ENCODE results near the gene TMEM108.
A peak's percentile ranks its signal among the peaks of the same experiment; 100 is the strongest.

TMEM108 gene

DNA sequence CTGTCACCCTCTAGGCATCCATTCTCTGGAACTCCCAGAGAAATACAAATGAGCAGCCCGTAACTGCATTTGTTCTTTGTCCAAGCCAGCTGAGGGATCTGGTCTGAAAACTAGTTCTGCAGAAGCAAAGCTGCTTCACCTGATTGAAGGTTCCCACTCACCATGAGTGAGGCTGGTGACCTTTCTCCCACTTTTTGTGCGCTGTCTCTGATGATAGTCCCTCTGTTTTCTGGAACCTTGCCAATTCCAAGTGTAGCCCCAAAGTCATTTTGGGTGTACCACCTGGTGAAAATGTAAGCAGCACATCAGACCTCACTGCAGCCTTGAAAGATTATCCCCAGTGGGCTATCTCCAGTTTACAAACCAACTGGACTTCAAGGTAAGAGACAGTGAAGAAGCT, 322.3 kb downstream of the TMEM108 start:
- DNase-seq (ENCODE audit: low read depth), result no peak

DNA sequence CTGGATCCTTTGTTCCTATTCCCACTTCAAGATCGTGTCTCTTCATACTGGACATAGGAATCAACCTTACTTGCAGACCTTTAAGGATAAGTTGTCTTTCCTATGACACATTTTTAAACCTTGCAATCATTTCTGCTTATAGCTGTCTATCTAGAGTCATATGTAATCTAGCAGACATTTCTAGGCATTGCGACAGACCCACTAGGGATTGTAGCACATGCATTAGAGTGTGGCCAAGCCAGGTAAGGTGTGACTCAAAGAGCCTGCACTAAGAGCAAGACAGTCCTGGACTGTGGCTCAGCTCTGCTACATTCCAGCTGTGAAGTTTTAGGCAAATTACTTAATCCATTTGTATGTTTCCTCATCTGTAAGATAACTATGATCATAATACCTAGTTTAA, 322.8 kb downstream of the TMEM108 start:
- DNase-seq (ENCODE audit: low read depth), result no peak

DNA sequence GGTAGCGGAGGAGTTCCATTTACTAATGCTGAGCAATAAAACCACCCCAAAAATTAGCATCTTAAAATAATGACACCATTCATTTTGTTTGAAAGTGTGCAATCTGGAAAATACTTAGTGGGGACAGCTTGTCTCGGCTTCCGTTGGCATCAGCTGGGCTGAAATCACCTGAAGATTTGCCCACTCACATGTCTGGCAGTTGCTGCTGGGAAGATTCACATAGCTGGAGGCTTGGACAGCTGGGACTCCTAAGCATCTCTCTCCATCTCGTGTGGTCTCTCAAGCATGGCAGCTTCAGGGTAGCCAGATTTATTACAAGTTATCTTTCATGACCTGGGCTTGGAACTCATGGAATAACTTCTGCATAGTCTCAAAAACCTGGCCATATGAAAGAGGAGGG, 323.2 kb downstream of the TMEM108 start:
- no peak for DNase-seq (ENCODE audit: low read depth)

DNA sequence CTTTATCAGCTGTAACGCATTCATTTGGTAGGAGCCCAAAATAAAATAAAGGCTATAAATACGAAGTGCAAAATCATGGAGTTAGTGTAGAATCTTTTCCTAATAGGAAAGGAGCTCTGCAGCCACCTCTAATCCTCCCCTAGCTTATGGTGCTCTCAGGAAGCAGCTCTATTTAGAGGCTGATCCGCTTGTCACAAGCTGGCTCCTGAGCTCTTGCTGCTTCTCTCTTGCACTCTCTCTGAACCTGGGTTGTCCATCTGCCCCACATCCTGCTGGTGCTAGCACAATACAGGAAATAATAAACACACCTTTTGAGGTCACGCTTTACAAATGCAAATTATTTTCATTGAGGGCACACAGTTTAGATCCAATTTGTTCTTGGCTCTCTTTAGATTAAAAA, 324.3 kb downstream of the TMEM108 start:
- DNase-seq (ENCODE audit: low read depth), result no peak

DNA sequence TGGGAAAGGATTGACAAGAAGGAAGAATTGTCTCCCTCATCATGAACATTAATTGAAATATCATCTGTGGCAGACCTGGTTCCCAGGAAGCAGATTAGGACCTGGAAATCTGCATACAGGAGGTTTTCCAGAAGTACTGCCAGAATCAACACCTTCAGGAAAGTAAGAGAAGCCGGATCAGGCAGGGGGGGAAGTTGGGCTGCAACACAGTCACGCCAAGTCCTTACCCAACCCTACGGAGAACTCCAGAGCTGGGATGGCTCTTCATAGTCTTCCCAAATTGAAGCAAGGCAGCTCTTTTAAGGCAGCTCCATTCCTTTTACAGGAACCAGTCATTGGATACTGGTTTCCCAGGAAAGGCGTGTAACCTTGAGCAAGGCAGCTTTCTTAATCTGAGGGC, 326.5 kb downstream of the TMEM108 start:
- DNase-seq (ENCODE audit: low read depth), result no peak

DNA sequence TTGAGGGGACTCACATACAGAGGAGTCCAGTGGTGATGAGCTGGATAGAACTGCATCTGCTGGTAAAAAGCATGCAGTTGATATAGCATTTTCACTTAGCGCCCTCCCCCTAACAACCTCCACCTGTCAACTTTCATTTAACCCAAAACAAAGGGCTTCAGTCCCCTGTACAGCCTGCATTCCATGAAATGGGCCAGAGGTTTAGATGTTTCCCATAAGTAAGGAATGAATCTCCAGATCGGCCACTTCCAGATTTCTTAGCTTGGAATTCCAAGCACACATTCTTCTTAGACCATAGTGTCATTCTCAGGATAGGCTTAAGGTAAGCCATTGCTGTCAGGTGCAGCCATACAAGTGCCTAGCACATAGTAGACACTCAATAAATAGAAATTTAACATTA, 328.7 kb downstream of the TMEM108 start:
- DNase-seq (ENCODE audit: low read depth), result no peak

DNA sequence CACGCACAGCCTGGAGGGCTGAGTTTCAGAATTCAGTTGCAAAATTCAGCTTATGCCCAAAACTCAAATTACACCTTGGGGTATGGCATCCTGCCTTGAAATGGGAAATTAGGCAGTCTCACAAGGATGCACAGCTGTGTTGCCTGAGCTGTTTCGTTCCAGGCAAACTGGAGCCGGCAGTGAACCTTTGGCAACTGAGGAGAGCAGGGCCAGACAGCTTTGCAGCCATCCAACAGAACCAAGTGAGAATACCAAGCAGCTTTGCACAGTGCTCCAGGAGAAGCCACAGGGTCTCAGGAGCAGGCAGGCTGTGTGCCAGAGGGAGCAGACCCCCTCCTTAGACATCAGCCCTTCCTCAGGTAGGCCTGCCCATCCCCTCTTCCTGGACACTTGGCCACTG, 329.2 kb downstream of the TMEM108 start:
- DNase-seq (ENCODE audit: low read depth), result no peak

DNA sequence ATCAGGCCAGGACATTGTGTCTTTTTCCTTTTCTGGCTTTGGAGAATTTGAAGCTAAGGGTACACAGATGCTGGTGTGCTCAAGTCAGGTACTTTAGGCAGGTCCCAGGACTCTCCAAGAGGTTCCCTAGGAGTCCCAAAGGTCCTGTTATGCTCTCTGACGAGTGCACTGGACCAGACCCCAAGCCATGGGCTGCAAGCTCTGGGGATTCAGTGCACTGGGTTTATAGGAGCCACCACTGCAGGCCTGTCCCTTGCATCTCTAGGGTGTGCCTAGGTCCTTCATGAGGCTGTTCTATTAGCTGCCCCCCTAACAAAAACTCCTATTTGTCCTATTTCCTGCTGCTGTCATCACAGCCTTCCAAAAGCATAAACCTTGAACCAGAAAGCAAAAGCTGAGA, 329.8 kb downstream of the TMEM108 start:
- no peak for DNase-seq (ENCODE audit: low read depth)

DNA sequence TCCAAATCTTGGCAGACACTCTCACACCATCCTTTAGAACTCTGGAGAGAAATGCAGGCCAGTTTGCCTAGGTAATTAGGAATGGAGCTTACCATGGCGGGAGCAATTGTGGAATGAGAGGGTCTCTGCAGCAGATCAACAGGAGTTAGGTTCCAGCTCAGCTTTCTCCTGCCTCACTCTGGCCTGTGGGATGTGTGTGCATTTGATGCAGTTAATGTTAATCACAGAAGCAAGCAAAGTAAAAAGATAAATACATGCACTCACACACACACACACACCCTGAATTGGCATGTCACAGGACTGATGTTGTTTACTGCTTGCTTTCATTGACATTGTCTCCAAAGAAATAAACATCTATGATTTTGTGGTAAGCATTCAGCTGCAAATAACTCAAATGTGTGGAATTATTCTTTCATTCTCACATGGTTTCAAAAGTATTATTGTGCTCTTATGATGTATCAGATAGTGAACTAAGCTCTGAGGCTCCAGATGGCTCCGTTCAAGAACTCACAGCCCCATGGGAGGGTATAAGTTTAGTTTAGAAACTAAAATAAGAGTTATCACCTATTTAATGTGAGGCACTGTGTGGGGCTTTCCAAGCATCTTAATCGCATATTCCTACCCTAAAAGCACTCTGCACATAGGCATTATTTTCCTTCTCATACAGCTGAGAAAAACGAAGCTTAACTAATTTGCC, 330.3 kb downstream of the TMEM108 start:
- no peak for DNase-seq (ENCODE audit: low read depth)

DNA sequence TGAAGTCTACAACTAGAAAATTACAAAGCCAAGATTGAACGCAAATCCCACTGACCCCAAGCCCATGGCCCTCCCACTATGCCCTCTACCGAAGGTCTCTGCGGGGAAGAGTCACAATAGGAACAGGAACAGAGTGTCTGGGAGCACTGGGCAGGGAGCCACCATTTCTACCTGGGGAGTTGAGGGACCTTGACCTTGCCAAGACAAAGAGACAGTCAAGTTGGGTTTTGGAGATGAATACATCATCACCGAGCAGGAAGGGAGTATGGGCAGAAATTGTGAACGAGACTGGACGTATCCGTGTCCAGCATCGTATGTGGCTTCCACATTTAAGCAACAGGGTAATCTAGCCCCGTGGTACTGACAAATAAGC, 330.9 kb downstream of the TMEM108 start:
- DNase-seq (ENCODE audit: low read depth), result no peak

DNA sequence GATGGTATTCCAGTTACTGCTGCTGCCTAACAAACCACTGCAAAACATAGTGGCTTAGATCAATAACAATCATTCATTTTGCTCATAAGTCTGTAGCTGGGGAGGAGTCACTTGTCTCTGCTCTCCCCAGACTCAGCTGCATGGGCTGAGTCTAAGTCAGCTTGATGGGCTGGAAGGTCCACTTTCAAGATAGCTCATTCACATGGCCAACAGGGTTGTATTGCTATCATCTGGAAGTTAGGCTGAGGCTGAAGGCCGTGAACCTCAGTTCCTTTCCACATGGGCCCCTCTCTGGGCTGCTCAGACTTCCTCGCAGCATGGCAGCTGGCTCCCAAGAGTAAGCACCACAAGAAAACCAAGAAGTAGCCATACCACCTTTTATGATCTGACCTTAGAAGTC, 333.0 kb downstream of the TMEM108 start:
- no peak for DNase-seq (ENCODE audit: low read depth)

DNA sequence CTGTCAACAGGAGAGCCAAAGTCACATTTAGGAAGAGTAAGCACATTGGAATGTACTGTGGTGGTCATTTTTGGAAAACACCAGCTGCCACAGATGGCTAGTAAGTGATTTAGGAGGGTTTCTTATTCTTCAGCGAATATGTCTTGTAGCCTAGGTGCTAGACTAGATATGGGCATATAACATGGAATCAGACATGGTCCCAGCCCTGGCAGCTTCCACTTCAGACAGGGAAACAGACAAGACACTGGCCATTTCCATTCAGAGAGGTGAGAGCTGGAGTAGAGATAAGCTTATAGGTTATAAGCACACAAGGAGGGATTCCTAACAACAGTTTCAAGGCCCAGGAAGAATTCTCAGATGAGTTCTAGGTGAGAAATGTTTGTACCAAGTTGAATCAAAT, 333.5 kb downstream of the TMEM108 start:
- no peak for DNase-seq (ENCODE audit: low read depth)

DNA sequence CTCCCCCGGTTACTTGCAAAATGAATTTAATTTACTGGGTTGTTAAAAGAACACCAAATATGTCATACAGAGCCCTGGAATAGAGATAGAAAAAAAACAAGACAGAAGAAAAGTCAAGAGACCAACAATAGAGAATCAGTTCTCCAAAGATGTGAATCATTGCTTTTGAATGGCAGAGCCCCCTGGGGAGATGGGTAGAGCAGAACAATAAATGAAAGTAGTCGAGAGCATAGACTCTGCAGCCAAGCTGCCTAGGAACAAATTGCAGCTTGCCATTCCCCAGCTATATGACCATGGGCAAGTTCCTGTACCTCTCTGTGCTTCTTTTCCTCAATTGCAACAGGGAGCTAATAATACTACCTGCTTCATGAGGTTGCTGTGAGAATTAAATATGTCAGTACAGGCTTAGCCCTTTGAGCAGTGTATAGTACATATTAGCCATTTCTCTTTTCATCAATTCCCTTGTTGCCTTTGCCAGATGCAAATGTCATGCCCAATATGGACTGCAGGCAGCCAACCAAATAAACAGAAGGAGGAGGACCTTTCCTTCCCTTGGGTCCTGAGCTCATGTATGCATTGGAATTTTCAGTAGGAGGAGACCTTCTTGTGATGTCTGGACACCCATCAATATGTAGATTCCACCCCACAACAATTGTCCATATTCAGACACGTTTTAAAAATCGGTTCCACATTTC, 336.7 kb downstream of the TMEM108 start:
- peak; percentile 9 for DNase-seq (ENCODE audit: low read depth)

DNA sequence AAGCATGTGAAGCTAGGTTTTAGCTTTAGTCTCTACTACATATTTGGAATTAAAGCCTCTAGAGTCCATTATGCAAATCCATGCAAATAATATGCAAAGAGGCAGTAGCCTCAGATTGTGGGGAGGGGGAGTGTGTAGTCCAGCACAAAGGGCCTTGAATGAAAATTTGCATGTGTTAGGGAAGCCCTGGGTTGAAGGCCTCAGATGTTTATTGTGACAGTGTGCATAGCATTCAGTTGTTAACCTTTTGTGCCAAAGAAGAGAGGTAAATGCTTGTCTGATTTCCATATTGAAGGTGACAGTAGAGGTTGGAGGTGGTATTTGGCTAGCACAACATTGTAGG, 337.2 kb downstream of the TMEM108 start:
- no peak for DNase-seq (ENCODE audit: low read depth)

DNA sequence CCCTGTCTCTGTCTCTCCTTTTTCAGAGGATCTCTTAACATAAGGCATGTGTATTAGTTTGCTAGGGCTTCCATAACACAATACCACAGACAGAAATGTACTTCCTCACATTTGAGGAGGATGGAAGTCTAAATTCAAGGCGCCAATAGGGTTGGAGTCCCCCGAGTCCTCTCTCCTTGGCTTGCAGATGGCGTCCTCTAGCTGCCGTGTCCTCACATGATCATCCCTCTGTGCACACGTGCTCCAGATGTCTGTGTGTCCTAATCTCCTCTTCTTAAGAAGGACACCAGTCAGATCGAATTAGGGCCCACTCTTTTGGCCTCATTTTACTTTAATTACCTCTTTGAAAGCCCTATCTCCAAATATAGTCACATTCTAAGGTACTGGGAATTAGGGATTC, 338.6 kb downstream of the TMEM108 start:
- DNase-seq (ENCODE audit: low read depth), result no peak

DNA sequence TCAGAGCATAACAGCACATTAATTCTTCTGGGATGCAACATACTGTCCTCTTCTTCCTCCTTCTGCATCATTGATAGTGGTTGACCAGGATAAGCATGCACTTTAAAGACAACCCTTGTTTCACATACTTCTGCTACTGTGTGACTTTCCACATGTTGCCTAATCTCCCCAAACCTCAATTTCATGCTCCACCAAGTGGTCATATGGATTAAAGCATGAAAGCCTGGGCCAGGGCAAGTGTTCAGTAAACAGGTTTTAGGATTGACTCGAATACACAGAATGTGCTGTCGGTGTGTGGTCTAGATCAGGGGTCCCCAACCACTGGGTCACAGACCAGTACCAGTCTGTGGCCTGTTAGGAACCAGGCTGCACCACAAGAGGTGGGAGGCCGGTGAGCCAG, 339.2 kb downstream of the TMEM108 start:
- peak; percentile 58 for DNase-seq (ENCODE audit: low read depth)

DNA sequence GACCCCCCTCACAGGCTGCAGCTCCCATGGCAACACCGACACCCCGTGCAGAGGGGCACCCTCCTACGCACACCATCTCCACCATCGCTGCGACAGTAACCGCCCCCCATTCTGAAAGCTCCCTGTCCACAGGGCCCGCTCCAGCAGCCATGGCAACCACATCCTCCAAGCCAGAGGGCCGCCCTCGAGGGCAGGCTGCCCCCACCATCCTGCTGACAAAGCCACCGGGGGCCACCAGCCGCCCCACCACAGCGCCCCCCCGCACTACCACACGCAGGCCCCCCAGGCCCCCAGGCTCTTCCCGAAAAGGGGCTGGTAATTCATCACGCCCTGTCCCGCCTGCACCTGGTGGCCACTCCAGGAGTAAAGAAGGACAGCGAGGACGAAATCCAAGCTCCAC, 341.7 kb downstream of the TMEM108 start:
- DNase-seq (ENCODE audit: low read depth), result no peak

DNA sequence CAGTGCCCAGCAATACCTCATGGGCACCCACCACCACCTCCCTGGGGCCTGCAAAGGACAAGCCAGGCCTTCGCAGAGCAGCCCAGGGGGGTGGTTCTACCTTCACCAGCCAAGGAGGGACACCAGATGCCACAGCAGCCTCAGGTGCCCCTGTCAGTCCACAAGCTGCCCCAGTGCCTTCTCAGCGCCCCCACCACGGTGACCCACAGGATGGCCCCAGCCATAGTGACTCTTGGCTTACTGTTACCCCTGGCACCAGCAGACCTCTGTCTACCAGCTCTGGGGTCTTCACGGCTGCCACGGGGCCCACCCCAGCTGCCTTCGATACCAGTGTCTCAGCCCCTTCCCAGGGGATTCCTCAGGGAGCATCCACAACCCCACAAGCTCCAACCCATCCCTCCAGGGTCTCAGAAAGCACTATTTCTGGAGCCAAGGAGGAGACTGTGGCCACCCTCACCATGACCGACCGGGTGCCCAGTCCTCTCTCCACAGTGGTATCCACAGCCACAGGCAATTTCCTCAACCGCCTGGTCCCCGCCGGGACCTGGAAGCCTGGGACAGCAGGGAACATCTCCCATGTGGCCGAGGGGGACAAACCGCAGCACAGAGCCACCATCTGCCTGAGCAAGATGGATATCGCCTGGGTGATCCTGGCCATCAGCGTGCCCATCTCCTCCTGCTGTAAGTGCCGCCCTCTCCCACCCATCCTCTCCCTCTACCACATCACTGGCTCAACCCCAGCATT, 342.5 kb downstream of the TMEM108 start:
- DNase-seq (ENCODE audit: low read depth), result no peak

DNA sequence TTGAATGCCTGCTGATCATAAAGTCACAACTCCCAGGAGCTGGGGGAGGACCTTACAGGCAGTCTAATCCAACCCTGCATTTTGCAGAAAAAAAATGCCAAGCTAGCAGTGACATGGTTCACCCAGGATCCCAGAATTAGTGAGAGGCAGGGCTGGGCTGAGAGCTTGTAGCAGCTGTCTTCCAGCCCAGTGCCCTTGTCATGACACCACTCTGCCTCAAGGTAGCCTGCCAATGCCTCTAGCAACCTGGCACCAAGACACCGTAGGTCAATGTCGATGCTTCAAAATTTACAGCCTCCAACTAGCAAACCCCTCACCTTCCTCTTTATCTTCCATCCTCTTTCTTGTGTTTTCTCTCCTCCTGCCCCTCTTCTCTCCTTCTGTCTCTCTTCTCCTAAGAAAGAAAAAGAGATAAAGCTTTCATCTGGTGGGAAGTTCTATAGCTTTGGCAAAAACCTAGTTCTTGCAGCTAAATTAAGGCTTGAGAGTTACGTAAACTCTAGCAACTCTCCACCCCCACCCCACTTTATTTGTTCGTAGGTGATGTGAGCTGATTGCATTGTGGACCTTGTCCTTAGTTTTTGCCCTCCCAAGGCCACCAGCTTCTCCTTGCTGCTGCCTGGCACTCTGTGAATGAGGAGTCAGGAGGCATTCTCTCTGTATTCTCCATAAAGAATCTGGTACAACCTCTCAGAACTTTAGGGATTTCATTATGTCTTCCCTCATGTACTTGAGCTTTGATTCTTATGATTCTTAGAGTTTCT, 343.3 kb downstream of the TMEM108 start:
- DNase-seq (ENCODE audit: low read depth), result no peak

DNA sequence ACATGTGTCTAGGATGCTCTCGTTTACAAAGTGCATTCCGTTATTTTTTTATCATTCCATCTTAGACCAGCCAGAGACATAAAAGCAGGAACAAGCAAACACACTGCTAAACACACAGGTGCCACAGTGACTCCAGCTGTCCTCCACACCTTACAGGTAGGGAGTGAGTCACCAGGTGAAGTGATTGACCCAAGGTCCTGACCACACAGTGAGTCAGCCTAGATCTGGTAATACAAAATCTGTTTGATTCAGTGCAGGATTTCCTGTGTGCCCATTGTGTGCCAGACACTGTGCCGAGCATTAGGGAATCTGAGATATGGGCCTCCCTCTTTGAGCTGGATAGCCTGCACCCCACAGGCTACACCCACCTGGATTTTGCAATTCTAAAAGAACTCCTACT, 345.0 kb downstream of the TMEM108 start:
- DNase-seq (ENCODE audit: low read depth), result no peak

DNA sequence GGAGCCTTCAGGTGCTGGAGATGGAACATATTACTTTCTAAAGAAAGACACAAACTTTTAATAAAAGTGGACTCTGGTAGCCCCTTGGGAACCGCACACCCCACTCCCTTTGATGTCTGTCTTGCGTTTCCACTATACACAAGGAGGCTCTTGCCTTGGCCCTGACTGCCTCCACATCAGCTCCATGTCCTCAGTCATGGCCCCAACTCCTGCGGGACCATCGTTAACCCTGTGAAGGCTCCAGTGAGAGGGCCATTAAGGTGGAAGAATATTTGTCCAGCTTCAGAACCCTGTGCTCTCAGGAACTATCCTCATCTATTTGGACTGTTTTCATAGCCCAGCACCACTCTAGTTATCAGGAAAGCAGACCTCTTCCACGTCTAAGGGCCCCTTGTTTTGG, 345.6 kb downstream of the TMEM108 start:
- no peak for DNase-seq (ENCODE audit: low read depth)

DNA sequence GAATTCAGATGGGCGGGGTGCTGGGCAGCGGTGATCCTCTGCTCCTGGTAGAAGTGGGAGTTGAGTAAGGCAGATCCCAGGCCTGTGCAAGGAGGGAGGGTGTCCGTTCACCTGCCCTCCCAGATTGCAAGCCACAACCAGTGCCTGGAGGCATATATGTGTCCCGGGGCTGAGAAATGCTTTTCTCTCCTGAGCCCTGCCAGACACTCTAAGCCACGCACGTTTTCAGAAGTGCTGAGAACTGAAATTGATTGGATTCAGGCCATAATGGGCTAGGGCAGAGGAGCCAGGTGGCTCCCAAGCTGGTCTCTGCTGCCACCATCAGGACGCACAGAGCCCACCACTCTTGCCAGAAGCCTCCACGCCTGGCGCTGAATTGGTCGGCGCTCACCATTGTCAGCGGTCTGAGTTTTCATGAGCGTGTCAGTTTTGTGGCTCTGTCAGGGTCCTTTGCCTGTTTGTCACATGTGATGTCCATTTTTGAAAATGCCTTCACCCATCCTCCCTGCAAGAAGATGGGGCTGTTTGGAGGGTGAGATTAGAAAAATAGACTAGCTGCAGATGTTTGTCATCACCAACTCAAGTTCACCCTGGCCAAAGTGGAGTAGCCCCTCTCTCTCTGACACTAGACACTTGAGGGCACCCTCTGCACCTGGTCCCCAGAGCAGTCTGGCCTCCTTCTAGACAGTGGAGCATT, 346.3 kb downstream of the TMEM108 start:
- peak; percentile 40 for DNase-seq (ENCODE audit: low read depth)
